HEK293T (cell line): Measurements from ENCODE around the gene ANKFN1.

Source experiments
- ARNT ChIP-seq: fragments of 450-650 bp; IDR thresholded peaks from 2 replicates; pipeline ENCODE4 v1.6.1; 2017; ENCODE audit warnings: mild to moderate bottlenecking
- ZNF384 ChIP-seq: fragments of 450-650 bp; IDR thresholded peaks from 2 replicates; pipeline ENCODE4 v1.6.1; 2016
- TF ChIP-seq, protein P1 (sequence below): fragments of 450-650 bp; IDR thresholded peaks from 2 replicates; pipeline ENCODE4 v1.6.1; 2016

GRCh38 chr17:56289321-56289720, 136.0 kb downstream of the ANKFN1 start:
- TF ChIP-seq, protein P1, sequence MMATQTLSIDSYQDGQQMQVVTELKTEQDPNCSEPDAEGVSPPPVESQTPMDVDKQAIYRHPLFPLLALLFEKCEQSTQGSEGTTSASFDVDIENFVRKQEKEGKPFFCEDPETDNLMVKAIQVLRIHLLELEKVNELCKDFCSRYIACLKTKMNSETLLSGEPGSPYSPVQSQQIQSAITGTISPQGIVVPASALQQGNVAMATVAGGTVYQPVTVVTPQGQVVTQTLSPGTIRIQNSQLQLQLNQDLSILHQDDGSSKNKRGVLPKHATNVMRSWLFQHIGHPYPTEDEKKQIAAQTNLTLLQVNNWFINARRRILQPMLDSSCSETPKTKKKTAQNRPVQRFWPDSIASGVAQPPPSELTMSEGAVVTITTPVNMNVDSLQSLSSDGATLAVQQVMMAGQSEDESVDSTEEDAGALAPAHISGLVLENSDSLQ = no peak
- TF ChIP-seq ZNF384 (no peak), ARNT (no peak)
